A673 (cell line): ENCODE results near the gene TMEM170B. TPM values are rescaled to one million over a fixed set of nuclear protein-coding genes. Genes with fewer than 3 reads are reported as not detected.

Experiments used
- BruUV-seq: library from RNA; stranded (reverse); fragments of 400-500 nt; replicated peaks from 2 replicates; lab custom pipeline; 2021; lab: Mats Ljungman, UMichigan
- CTCF ChIA-PET: fragments of 300-600 bp; sonication (Branson Sonifier 250); formaldehyde crosslinking; loops from one replicate; lab custom pipeline; 2022; ENCODE audit warnings: antibody characterized with exemption; lab: Charles Lee
- POLR2A ChIA-PET: fragments of 300-600 bp; sonication (Branson Sonifier 250); formaldehyde crosslinking; loops from one replicate; lab custom pipeline; 2022; ENCODE audit warnings: antibody characterized with exemption; ENCODE audit not compliant: low non-redundant PET; lab: Charles Lee
- DNase-seq: peaks from one replicate; pipeline ENCODE4 v3.0.0-alpha.2; 2015; ENCODE audit warnings: low spot score
- H3K27ac ChIP-seq: fragments of 200-600 bp; sonication (generic); 2 replicates; pipeline ENCODE4 v1.5.1; 2016; ENCODE audit warnings: mixed run types, low read depth, mild to moderate bottlenecking, mixed read lengths, antibody characterized with exemption, low read length; ENCODE audit not compliant: poor library complexity, severe bottlenecking
- H3K27me3 ChIP-seq: fragments of 200-600 bp; sonication (generic); replicated peaks from 2 replicates; pipeline ENCODE4 v1.6.1; 2017; ENCODE audit warnings: mixed run types, low read depth, mild to moderate bottlenecking, mixed read lengths, antibody characterized with exemption, low read length; ENCODE audit not compliant: insufficient read depth, poor library complexity
- H3K36me3 ChIP-seq: fragments of 200-600 bp; sonication (generic); 2 replicates; pipeline ENCODE4 v1.6.1; 2016; ENCODE audit warnings: mixed run types, mild to moderate bottlenecking, mixed read lengths, antibody characterized with exemption, low read length; ENCODE audit not compliant: insufficient read depth, poor library complexity, severe bottlenecking
- H3K4me1 ChIP-seq: fragments of 200-600 bp; sonication (generic); 2 replicates; pipeline ENCODE4 v1.6.1; 2017; ENCODE audit warnings: mixed run types, mild to moderate bottlenecking, mixed read lengths, antibody characterized with exemption, low read length; ENCODE audit not compliant: insufficient read depth, poor library complexity, severe bottlenecking
- H3K4me3 ChIP-seq: fragments of 200-600 bp; sonication (generic); 2 replicates; pipeline ENCODE4 v1.5.1; 2016; ENCODE audit warnings: low read depth, mixed run types, mild to moderate bottlenecking, mixed read lengths, low read length; ENCODE audit not compliant: poor library complexity, severe bottlenecking
- H3K9me3 ChIP-seq: fragments of 200-600 bp; sonication (generic); 2 replicates; pipeline ENCODE4 v1.6.1; 2016; ENCODE audit warnings: mixed run types, low read depth, mild to moderate bottlenecking, mixed read lengths, antibody characterized with exemption, low read length; ENCODE audit not compliant: poor library complexity, severe bottlenecking
- CTCF ChIP-seq: fragments of 300-800, 200-600 bp; sonication (generic); conservative IDR thresholded peaks from 2 replicates; pipeline ENCODE4 v1.5.1; 2017; ENCODE audit warnings: low read depth, mild to moderate bottlenecking, antibody characterized with exemption, low read length, moderate library complexity, mixed read lengths
- EZH2 ChIP-seq: fragments of 200-600 bp; sonication (generic); IDR thresholded peaks from 2 replicates; pipeline ENCODE4 v1.6.1; 2017; ENCODE audit warnings: borderline replicate concordance, low read depth, mild to moderate bottlenecking, mixed read lengths, antibody characterized with exemption, low read length; ENCODE audit not compliant: poor library complexity, severe bottlenecking
- intact Hi-C: fragments of 100-400 bp; cut with micrococcal nuclease; formaldehyde crosslinking; loops from one replicate; pipeline ENCODE4 v1.10.0; 2022; ENCODE audit not compliant: unreplicated experiment
- total RNA-seq: library from RNA; stranded (reverse); gene quantifications from 2 replicates; pipeline ENCODE4 v1.2.3, GENCODE V29; 2021

TMEM170B gene
- total RNA-seq, 1 experiment from 2014 or later, result 9.5 TPM

- DNase-seq, result no peak
- Histone ChIP-seq H3K36me3 (no peaks in the 10 kb centered on the region), H3K4me3 (no peak overlapping the region), H3K27me3 (no peaks in the 10 kb centered on the region), H3K27ac (no peak overlapping the region), H3K4me1 (no peaks in the 10 kb centered on the region), H3K9me3 (no peaks in the 10 kb centered on the region)
- BruUV-seq, result no TSS peak
- intact Hi-C loops, result no loop called here
- CTCF ChIA-PET, result no interaction called here
- TF ChIP-seq EZH2 (no peak), CTCF (no peak)
- POLR2A ChIA-PET, result no interaction called here
Measured at GRCh38 chr6:11631008-11631407, 93.5 kb downstream of the TMEM170B start.

- POLR2A ChIA-PET, result no interaction called here
- Histone ChIP-seq H3K36me3 (no peaks in the 10 kb centered on the region), H3K9me3 (no peaks in the 10 kb centered on the region), H3K27ac (no peak overlapping the region), H3K4me3 (no peak overlapping the region), H3K27me3 (no peaks in the 10 kb centered on the region), H3K4me1 (no peaks in the 10 kb centered on the region)
- no peak for TF ChIP-seq EZH2
- no peak for TF ChIP-seq CTCF
- DNase-seq, result no peak
- CTCF ChIA-PET, result no interaction called here
- intact Hi-C loops, result no loop called here
- BruUV-seq, result no TSS peak
Measured at GRCh38 chr6:11631539-11631938, 94.0 kb downstream of the TMEM170B start.

- POLR2A ChIA-PET, result no interaction called here
- no peaks in the 10 kb centered on the region for H3K4me1 ChIP-seq
- DNase-seq, result no peak
- TF ChIP-seq CTCF (no peak), EZH2 (no peak)
- no peaks in the 10 kb centered on the region for H3K9me3 ChIP-seq
- CTCF ChIA-PET, result no interaction called here
- no TSS peak for BruUV-seq
- no peak overlapping the region for H3K4me3 ChIP-seq
- no peaks in the 10 kb centered on the region for H3K27me3 ChIP-seq
- intact Hi-C loops, result no loop called here
- no peak overlapping the region for H3K27ac ChIP-seq
- H3K36me3 ChIP-seq, result no peaks in the 10 kb centered on the region
Measured at GRCh38 chr6:11632231-11632630, 94.7 kb downstream of the TMEM170B start.
